ENCODE data around the gene PHKG2.
"Not testable (repeated sequence)": the region's sequence is repeated elsewhere in the genome, so short reads cannot be mapped to it uniquely, and the experiment has no call there.

The PHKG2 gene

GRCh38 chr16:30747799-30748633 lies at the start of gene PHKG2:
PHKG2 (plus strand) TSS chr16:30748425; CDS start chr16:30748821, 396 bp downstream.
- peak within 1 kb of the TSS; percentile 83 to 94 for H3K4me3 ChIP-seq (replicated peaks in 1 of 2; ENCODE audit: low read depth in 2 of 2, low read length in 2 of 2)
- peak; percentile 99 for DNase-seq (ENCODE audit: low read depth in 2 of 2)

GRCh38 chr16:30698816-30699614 lies 49.2 kb upstream of the PHKG2 start, which contains the start of gene SRCAP:
SRCAP (plus strand) TSS chr16:30699171; CDS start chr16:30700825, 1,654 bp downstream.
- TF ChIP-seq CTCF (IDR thresholded peaks at IDR 0.05; ENCODE audit: low read depth, low read length), result no peak
- H3K4me3 ChIP-seq (replicated peaks in 1 of 2; ENCODE audit: low read depth in 2 of 2, low read length in 2 of 2), result peak within 1 kb of the TSS; percentile 96 to 100
- DNase-seq (ENCODE audit: low read depth in 2 of 2), result peak; percentile 83 to 84

More at GRCh38 chr16:30747799-30748633, at the start of gene PHKG2:
- TF ChIP-seq CTCF (IDR thresholded peaks at IDR 0.05; ENCODE audit: low read depth, low read length), result no peak

DNA sequence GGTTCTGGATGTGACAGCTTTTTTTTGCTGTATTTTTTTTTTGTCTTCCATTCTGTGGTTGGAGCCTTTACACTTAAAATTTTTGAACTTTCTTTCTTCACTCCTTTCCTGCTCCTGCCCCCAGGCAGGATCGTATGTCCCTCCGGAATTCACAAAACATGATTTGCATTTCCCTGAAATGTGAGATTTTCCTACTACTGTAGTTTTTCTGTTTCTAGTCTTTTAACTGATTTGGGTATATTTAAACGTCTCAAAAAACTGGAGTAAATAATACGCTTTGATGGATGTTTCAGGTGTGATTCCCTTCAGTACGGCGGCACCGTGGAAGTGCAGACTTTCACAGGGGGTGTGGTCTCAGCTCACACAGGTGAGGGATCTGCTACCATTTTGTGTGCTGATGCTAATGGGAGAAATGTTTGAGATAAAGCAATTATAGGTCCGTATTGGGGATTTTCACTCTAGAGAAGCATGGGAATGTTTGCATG lies 48.6 kb upstream of the PHKG2 start:
- no peak for DNase-seq (ENCODE audit: low read depth in 2 of 2)
- peak overlapping the region; percentile 96 to 100 for H3K4me3 ChIP-seq (replicated peaks in 1 of 2; ENCODE audit: low read depth in 2 of 2, low read length in 2 of 2)
- TF ChIP-seq CTCF (IDR thresholded peaks at IDR 0.05; ENCODE audit: low read depth, low read length), result no peak

DNA sequence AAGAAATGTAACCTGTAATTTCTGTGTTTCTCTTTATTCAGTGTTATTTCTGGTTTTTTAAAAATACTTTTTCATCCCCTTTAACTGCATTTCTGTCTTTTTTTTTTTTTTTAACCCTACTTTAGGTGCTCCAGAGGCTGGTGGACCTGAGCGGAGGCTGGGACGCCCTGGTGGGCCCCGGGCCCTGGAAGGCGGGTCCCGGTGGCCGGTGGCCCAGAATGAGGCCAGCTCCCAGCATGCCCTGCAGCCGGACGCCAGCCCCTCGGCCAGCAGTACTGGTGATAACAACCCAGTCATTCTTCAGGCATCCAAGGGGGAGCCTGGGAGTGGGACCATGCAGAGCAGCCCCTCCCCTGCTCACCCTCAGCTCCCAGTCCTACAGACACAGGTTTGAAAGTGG lies 47.7 kb upstream of the PHKG2 start:
- TF ChIP-seq CTCF (IDR thresholded peaks at IDR 0.05; ENCODE audit: low read depth, low read length), result no peak
- peak in 1 of 2 donors; percentile 72 for DNase-seq (ENCODE audit: low read depth in 2 of 2)
- H3K4me3 ChIP-seq (replicated peaks in 1 of 2; ENCODE audit: low read depth in 2 of 2, low read length in 2 of 2), result peak overlapping the region in 1 of 2 donors; percentile 18

- DNase-seq (ENCODE audit: low read depth in 2 of 2), result no peak
- H3K4me3 ChIP-seq (replicated peaks in 1 of 2; ENCODE audit: low read depth in 2 of 2, low read length in 2 of 2), result no peak overlapping the region
- no peak for TF ChIP-seq CTCF (IDR thresholded peaks at IDR 0.05; ENCODE audit: low read depth, low read length)
These were observed 47.3 kb upstream of the PHKG2 start for GRCh38 chr16:30700971-30701370.

GRCh38 chr16:30703071-30703470 lies 45.2 kb upstream of the PHKG2 start:
- not testable (repeated sequence) for DNase-seq (ENCODE audit: low read depth in 2 of 2); H3K4me3 ChIP-seq (replicated peaks in 1 of 2; ENCODE audit: low read depth in 2 of 2, low read length in 2 of 2)

DNA sequence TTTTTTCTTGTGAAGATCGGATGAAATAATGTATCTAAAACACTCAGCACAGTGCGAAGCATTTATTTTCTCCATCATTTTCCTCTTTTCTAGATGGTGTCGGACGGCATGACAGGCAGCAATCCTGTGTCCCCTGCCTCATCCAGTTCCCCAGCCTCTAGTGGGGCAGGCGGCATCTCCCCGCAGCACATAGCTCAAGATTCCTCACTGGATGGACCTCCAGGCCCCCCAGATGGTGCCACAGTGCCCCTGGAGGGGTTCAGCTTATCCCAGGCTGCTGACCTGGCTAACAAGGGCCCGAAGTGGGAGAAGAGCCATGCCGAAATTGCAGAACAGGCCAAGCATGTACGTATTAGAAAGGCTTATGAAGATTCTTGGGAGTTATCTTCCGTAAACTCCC lies 44.3 kb upstream of the PHKG2 start:
- no peak for TF ChIP-seq CTCF (IDR thresholded peaks at IDR 0.05; ENCODE audit: low read depth, low read length)
- H3K4me3 ChIP-seq (replicated peaks in 1 of 2; ENCODE audit: low read depth in 2 of 2, low read length in 2 of 2), result no peak overlapping the region
- no peak for DNase-seq (ENCODE audit: low read depth in 2 of 2)

Data from cardiac fibroblast (primary cell).